Naive thymus-derived CD4-positive, alpha-beta T cell (primary cell): ENCODE results near the gene KMO. TPM values are rescaled to one million over a fixed set of nuclear protein-coding genes. Genes with fewer than 3 reads are reported as not detected.
A peak's percentile ranks its signal among the peaks of the same experiment; 100 is the strongest.

ENCODE experiments used
- ATAC-seq: fragments of 150-1000 bp; cut with Tn5 transposase; 2 replicates; pipeline ENCODE4 v1.10.0; 2021; ENCODE audit warnings: mild to moderate bottlenecking, moderate library complexity
- CTCF ChIA-PET: fragments of 350-600 bp; sonication (Branson Sonifier 250); formaldehyde crosslinking; loops from one replicate; lab custom pipeline; 2021; ENCODE audit warnings: antibody characterized with exemption; lab: Charles Lee
- POLR2A ChIA-PET: fragments of 350-600 bp; sonication (Branson Sonifier 250); formaldehyde crosslinking; loops from one replicate; lab custom pipeline; 2021; ENCODE audit warnings: antibody characterized with exemption, inconsistent platforms; lab: Charles Lee
- DNase-seq, 9 donors: peaks; one replicate each; pipeline versions ENCODE4 v3.0.0 to v3.0.0-alpha.2; 2020 to 2022; ENCODE audit warnings: mixed read lengths in 1 of 9
- H3K27ac ChIP-seq: one replicate; pipeline ENCODE4 v1.7.0; 2013; ENCODE audit warnings: mild to moderate bottlenecking, low read depth, low read length, moderate library complexity
- H3K27me3 ChIP-seq, 2 donors: one replicate each; pipeline ENCODE4 v1.7.0; 2013; ENCODE audit warnings: low read length in 2 of 2, mild to moderate bottlenecking in 2 of 2, moderate library complexity in 2 of 2; ENCODE audit not compliant: control insufficient read depth in 2 of 2, insufficient read depth in 2 of 2
- H3K36me3 ChIP-seq, 3 experiments: 1 replicate in 2 of 3; 2 replicates in 1 of 3; pipeline ENCODE4 v1.7.0; 2013; ENCODE audit warnings: low read length in 3 of 3, mild to moderate bottlenecking in 3 of 3, moderate library complexity in 1 of 3; ENCODE audit not compliant: insufficient read depth in 3 of 3, control insufficient read depth in 2 of 3
- H3K4me1 ChIP-seq, 2 donors: one replicate each; pipeline ENCODE4 v1.7.0; 2013; ENCODE audit warnings: low read length in 2 of 2, mild to moderate bottlenecking in 2 of 2, moderate library complexity in 1 of 2; ENCODE audit not compliant: control insufficient read depth in 2 of 2, insufficient read depth in 2 of 2
- H3K4me3 ChIP-seq: 2 replicates; pipeline ENCODE4 v1.7.0; 2013; ENCODE audit warnings: mild to moderate bottlenecking, low read length
- H3K9me3 ChIP-seq, 3 experiments: 1 replicate in 2 of 3; 2 replicates in 1 of 3; pipeline ENCODE4 v1.7.0; 2013; ENCODE audit warnings: low read length in 3 of 3; ENCODE audit not compliant: control insufficient read depth in 2 of 3
- H3K27ac Mint-ChIP-seq, 9 donors: one replicate each; pipeline ENCODE4 v1.8.0; 2020 to 2022; ENCODE audit warnings: mixed read lengths in 9 of 9, mild to moderate bottlenecking in 8 of 9, moderate library complexity in 5 of 9, inconsistent platforms in 2 of 9
- H3K27me3 Mint-ChIP-seq, 5 donors: one replicate each; pipeline ENCODE4 v1.8.0; 2021 to 2022; ENCODE audit warnings: mixed read lengths in 5 of 5, mild to moderate bottlenecking in 1 of 5
- H3K36me3 Mint-ChIP-seq, 5 donors: one replicate each; pipeline ENCODE4 v1.8.0; 2020 to 2022; ENCODE audit warnings: mixed read lengths in 5 of 5, mild to moderate bottlenecking in 3 of 5, inconsistent platforms in 1 of 5
- H3K4me1 Mint-ChIP-seq, 7 donors: one replicate each; pipeline ENCODE4 v1.8.0; 2020 to 2022; ENCODE audit warnings: mixed read lengths in 7 of 7, mild to moderate bottlenecking in 3 of 7, inconsistent platforms in 1 of 7
- H3K4me3 Mint-ChIP-seq, 10 donors: one replicate each; pipeline ENCODE4 v1.8.0; 2020 to 2022; ENCODE audit warnings: mild to moderate bottlenecking in 10 of 10, mixed read lengths in 10 of 10, moderate library complexity in 6 of 10, inconsistent platforms in 2 of 10
- H3K9me3 Mint-ChIP-seq, 11 donors: one replicate each; pipeline ENCODE4 v1.8.0; 2020 to 2022; ENCODE audit warnings: mixed read lengths in 11 of 11, mild to moderate bottlenecking in 4 of 11, inconsistent platforms in 1 of 11, moderate library complexity in 1 of 11
- intact Hi-C, 2 donors: fragments of 100-400 bp; cut with micrococcal nuclease; formaldehyde crosslinking; loops; one replicate each; pipeline ENCODE4 v1.15.1; 2023
- polyA plus RNA-seq, 2 donors: library from polyadenylated mRNA; unstranded; fragments of 300-500 nt; fragmentation: Illumina TruSeq; gene quantifications; one replicate each; pipeline ENCODE4 v1.2.3, GENCODE V29; 2021
- total RNA-seq, 6 experiments: library from RNA in 5 of 6; stranded (reverse) in 5 of 6; gene quantifications; 1 replicate in 5 of 6; 2 replicates in 1 of 6; pipeline ENCODE4 v1.2.3 and lab custom pipeline; 2021 to 2026

The KMO gene
- total and polyA plus RNA-seq, 7 experiments from 2014 or later, result 0.51 to 3.3 (median 0.82) TPM; not detected in 3

GRCh38 chr1:241603731-241604245 lies 71.6 kb downstream of the KMO start:
- Mint-ChIP-seq H3K9me3 (peaks cover 0 to 2% (median 0%) of the 10 kb centered on the region in 11 donors), H3K27me3 (no peaks in the 10 kb centered on the region), H3K27ac (no peak overlapping the region), H3K4me3 (no peak overlapping the region), H3K4me1 (peaks cover 0 to 7% (median 0%) of the 10 kb centered on the region in 7 donors), H3K36me3 (peaks cover 7 to 36% (median 29%) of the 10 kb centered on the region in 5 donors)
- CTCF ChIA-PET, result no interaction called here
- peaks cover 0 to 6% (median 0%) of the 10 kb centered on the region in 3 experiments for H3K36me3 ChIP-seq
- ATAC-seq (no peak), DNase-seq (no peak)
- H3K27me3 ChIP-seq, result no peaks in the 10 kb centered on the region
- H3K27ac ChIP-seq, result no peak overlapping the region
- H3K9me3 ChIP-seq, result no peaks in the 10 kb centered on the region
- intact Hi-C loops, result no loop called here
- POLR2A ChIA-PET, result no interaction called here
- H3K4me3 ChIP-seq, result no peak overlapping the region
- H3K4me1 ChIP-seq, result no peaks in the 10 kb centered on the region

GRCh38 chr1:241605146-241605805 lies 73.1 kb downstream of the KMO start:
- no peak overlapping the region for H3K4me3 ChIP-seq
- POLR2A ChIA-PET, result no interaction called here
- H3K4me3 Mint-ChIP-seq, result no peak overlapping the region
- peaks cover 7 to 36% (median 29%) of the 10 kb centered on the region in 5 donors for H3K36me3 Mint-ChIP-seq
- CTCF ChIA-PET, result no interaction called here
- H3K27ac Mint-ChIP-seq, result no peak overlapping the region
- H3K36me3 ChIP-seq, result peaks cover 0 to 6% (median 0%) of the 10 kb centered on the region in 3 experiments
- no peaks in the 10 kb centered on the region for H3K9me3 ChIP-seq
- ATAC-seq (no peak), DNase-seq (no peak)
- intact Hi-C loops, result no loop called here
- peaks cover 0 to 7% (median 0%) of the 10 kb centered on the region in 7 donors for H3K4me1 Mint-ChIP-seq
- no peaks in the 10 kb centered on the region for H3K27me3 Mint-ChIP-seq
- H3K27ac ChIP-seq, result no peak overlapping the region
- peaks cover 0 to 2% (median 0%) of the 10 kb centered on the region in 11 donors for H3K9me3 Mint-ChIP-seq
- no peaks in the 10 kb centered on the region for H3K4me1 ChIP-seq
- H3K27me3 ChIP-seq, result no peaks in the 10 kb centered on the region

- no peak for ATAC-seq
- intact Hi-C loops, result no loop called here
These were observed 74.4 kb downstream of the KMO start for GRCh38 chr1:241606544-241606943.

GRCh38 chr1:241607497-241607896 lies 75.3 kb downstream of the KMO start:
- ChIA-PET POLR2A (no interaction called here), CTCF (no interaction called here)
- H3K4me3 Mint-ChIP-seq, result no peak overlapping the region
- peak overlapping the region in 2 of 9 donors; percentile 33 to 88 for H3K27ac Mint-ChIP-seq
- Histone ChIP-seq H3K36me3 (no peaks in the 10 kb centered on the region), H3K27me3 (no peaks in the 10 kb centered on the region), H3K9me3 (no peaks in the 10 kb centered on the region), H3K4me3 (no peak overlapping the region), H3K27ac (no peak overlapping the region), H3K4me1 (peaks cover 0 to 3% of the 10 kb centered on the region in 2 donors)
- H3K36me3 Mint-ChIP-seq, result peaks cover 1 to 17% (median 11%) of the 10 kb centered on the region in 5 donors
- H3K27me3 Mint-ChIP-seq, result no peaks in the 10 kb centered on the region
- ATAC-seq (no peak), DNase-seq (no peak)
- intact Hi-C loops, result no loop called here
- no peaks in the 10 kb centered on the region for H3K9me3 Mint-ChIP-seq
- peaks cover 0 to 1% (median 0%) of the 10 kb centered on the region in 7 donors for H3K4me1 Mint-ChIP-seq

More at GRCh38 chr1:241606544-241606943, 74.4 kb downstream of the KMO start:
- Histone ChIP-seq H3K4me3 (no peak overlapping the region), H3K9me3 (no peaks in the 10 kb centered on the region), H3K27ac (no peak overlapping the region), H3K36me3 (peaks cover 0 to 6% (median 0%) of the 10 kb centered on the region in 3 experiments), H3K27me3 (no peaks in the 10 kb centered on the region), H3K4me1 (peaks cover 0 to 3% of the 10 kb centered on the region in 2 donors)
- ChIA-PET POLR2A (no interaction called here), CTCF (no interaction called here)
- H3K4me3 Mint-ChIP-seq, result no peak overlapping the region
- H3K4me1 Mint-ChIP-seq, result peaks cover 0 to 6% (median 0%) of the 10 kb centered on the region in 7 donors
- no peaks in the 10 kb centered on the region for H3K27me3 Mint-ChIP-seq
- peaks cover 4 to 26% (median 20%) of the 10 kb centered on the region in 5 donors for H3K36me3 Mint-ChIP-seq
- DNase-seq, result no peak
- H3K27ac Mint-ChIP-seq, result no peak overlapping the region
- H3K9me3 Mint-ChIP-seq, result no peaks in the 10 kb centered on the region

- no peaks in the 10 kb centered on the region for H3K27me3 Mint-ChIP-seq
- H3K4me1 Mint-ChIP-seq, result peaks cover 0 to 4% (median 0%) of the 10 kb centered on the region in 7 donors
- CTCF ChIA-PET, result interaction anchor here (0.9 kb wide), 1 partner anchor 19 kb away, joined by 4 read pairs; no protein-coding TSS in a partner anchor
- Histone ChIP-seq H3K4me3 (no peak overlapping the region), H3K9me3 (no peaks in the 10 kb centered on the region), H3K36me3 (no peaks in the 10 kb centered on the region), H3K27ac (no peak overlapping the region), H3K27me3 (no peaks in the 10 kb centered on the region), H3K4me1 (peaks cover 0 to 3% of the 10 kb centered on the region in 2 donors)
- no peak overlapping the region for H3K27ac Mint-ChIP-seq
- H3K4me3 Mint-ChIP-seq, result no peak overlapping the region
- POLR2A ChIA-PET, result no interaction called here
- DNase-seq (no peak), ATAC-seq (no peak)
- no peaks in the 10 kb centered on the region for H3K9me3 Mint-ChIP-seq
- H3K36me3 Mint-ChIP-seq, result peaks cover 0 to 8% (median 1%) of the 10 kb centered on the region in 5 donors
- intact Hi-C loops, result loop anchor here in 1 of 2 donors (2.0 kb wide), 1 partner anchor 390 kb away; the partner anchor contains the start of gene MAP1LC3C
These were observed 76.3 kb downstream of the KMO start for GRCh38 chr1:241608379-241609033.

- intact Hi-C loops, result loop anchor here (2.0 to 5.0 kb wide), 10 partner anchors 17 to 1715 kb away; partner anchors contain the start of gene KMO (in 1 of the 2)
These were observed 78.1 kb downstream of the KMO start for GRCh38 chr1:241610056-241610815.

More at GRCh38 chr1:241610056-241610815, 78.1 kb downstream of the KMO start:
- DNase-seq (no peak), ATAC-seq (no peak)
- H3K4me3 ChIP-seq, result no peak overlapping the region
- no peak overlapping the region for H3K27ac ChIP-seq
- no peak overlapping the region for H3K4me3 Mint-ChIP-seq
- H3K9me3 ChIP-seq, result no peaks in the 10 kb centered on the region
- H3K4me1 ChIP-seq, result peaks cover 0 to 3% of the 10 kb centered on the region in 2 donors
- no peaks in the 10 kb centered on the region for H3K27me3 Mint-ChIP-seq
- H3K9me3 Mint-ChIP-seq, result no peaks in the 10 kb centered on the region
- CTCF ChIA-PET, result interaction anchor here (0.6 to 4.0 kb wide), 19 partner anchors 11 to 1738 kb away, joined by 3 to 49 read pairs (median 4); partner anchors contain the start of genes EXO1 and MAP1LC3C
- no peaks in the 10 kb centered on the region for H3K36me3 Mint-ChIP-seq
- no peak overlapping the region for H3K27ac Mint-ChIP-seq
- H3K4me1 Mint-ChIP-seq, result peaks cover 0 to 6% (median 0%) of the 10 kb centered on the region in 7 donors
- no peaks in the 10 kb centered on the region for H3K36me3 ChIP-seq
- H3K27me3 ChIP-seq, result no peaks in the 10 kb centered on the region
- POLR2A ChIA-PET, result interaction anchor here (1.5 kb wide), 1 partner anchor 16 kb away, joined by 4 read pairs; no protein-coding TSS in a partner anchor
